ENCODE data around the gene APIP. TPM values are rescaled to one million over a fixed set of nuclear protein-coding genes. Genes with fewer than 3 reads are reported as not detected.

The APIP gene
- total and polyA plus RNA-seq, 2 of the 8 experiments (the other 6 are each of a cell fraction or from before 2014, with no cell fraction given) = 10.4 to 25.7 TPM

- Histone ChIP-seq H4K5ac (ENCODE audit: insufficient read length, low read depth, low read length) (no peak overlapping the region), H3K79me2 (ENCODE audit: control insufficient read depth in 1 of 2, insufficient read depth in 2 of 2, low read length in 2 of 2) (no peaks in the 10 kb centered on the region), H2BK20ac (ENCODE audit: low read length) (no peak overlapping the region), H2BK5ac (ENCODE audit: low read depth, low read length) (no peak overlapping the region), H3K27me3 (replicated peaks in 1 of 4; ENCODE audit: control insufficient read depth in 3 of 4, extremely low read depth in 1 of 4, insufficient read depth in 3 of 4, low read length in 3 of 4) (no peaks in the 10 kb centered on the region), H2AFZ (ENCODE audit: low read length) (no peak overlapping the region), H3K27ac (ENCODE audit: low read depth, low read length) (no peak overlapping the region), H3K79me1 (ENCODE audit: low read depth, low read length) (no peaks in the 10 kb centered on the region), H3K4me3 (ENCODE audit: extremely low read depth in 1 of 4, insufficient read depth in 2 of 4, low read depth in 3 of 4, low read length in 4 of 4) (no peak overlapping the region), H2BK15ac (ENCODE audit: low read length) (no peak overlapping the region), H3K4me2 (ENCODE audit: insufficient read depth in 1 of 2, low read depth in 2 of 2, low read length in 2 of 2) (no peak overlapping the region), H3K9me3 (ENCODE audit: insufficient read depth in 2 of 2, low read depth in 1 of 2, low read length in 1 of 2) (no peaks in the 10 kb centered on the region), H3K23me2 (ENCODE audit: low read depth, low read length) (no peaks in the 10 kb centered on the region), H2AK5ac (ENCODE audit: low read depth, low read length) (no peak overlapping the region), H3K23ac (ENCODE audit: insufficient read length) (no peak overlapping the region), H3K9ac (replicated peaks in 1 of 4; ENCODE audit: extremely low read depth in 1 of 4, low read depth in 3 of 4, low read length in 3 of 4) (no peak overlapping the region), H2BK12ac (ENCODE audit: low read depth, low read length) (no peak overlapping the region), H4K8ac (ENCODE audit: extremely low read depth, insufficient read depth, low read length) (no peak overlapping the region), H4K91ac (replicated peaks; ENCODE audit: insufficient read length, low read length) (no peak overlapping the region), H3K36me3 (ENCODE audit: control insufficient read depth in 2 of 4, insufficient read depth in 4 of 4, low read length in 3 of 4) (peaks cover 0 to 16% (median 1%) of the 10 kb centered on the region in 4 experiments; a peak in 2 of 8 replicates), H3K4me1 (replicated peaks in 1 of 4; ENCODE audit: control insufficient read depth in 3 of 4, insufficient read depth in 4 of 4, low read length in 3 of 4) (no peaks in the 10 kb centered on the region), H4K20me1 (replicated peaks in 1 of 2; ENCODE audit: control insufficient read depth in 1 of 2, insufficient read depth in 2 of 2, low read length in 2 of 2) (peaks cover 0 to 3% of the 10 kb centered on the region in 2 experiments), H3K56ac (replicated peaks; ENCODE audit: insufficient read length, low read depth, low read length) (no peak overlapping the region), H3K14ac (ENCODE audit: insufficient read length) (no peak overlapping the region), H3K4ac (replicated peaks; ENCODE audit: insufficient read length, low read depth, low read length) (no peak overlapping the region), H3K18ac (ENCODE audit: extremely low read depth, low read length) (no peak overlapping the region), H2BK120ac (replicated peaks; ENCODE audit: low read depth, low read length) (no peak overlapping the region)
- no peak for DNase-seq (ENCODE audit: low read depth in 1 of 2, low spot score in 2 of 2)
- POLR2A ChIA-PET (ENCODE audit: partially characterized antibody) = no interaction called here
- 89% methylated on average over 3 of the region's 3 CpGs; no CpG with 5 or more reads in 1 of the 2 experiments for WGBS, 2 experiments (ENCODE audit: extremely low coverage in 1 of 2, insufficient coverage in 1 of 2, insufficient read length in 1 of 2, insufficient replicate concordance in 2 of 2, low coverage in 1 of 2, low lambda C conversion rate in 2 of 2, missing lambda C conversion rate in 1 of 2)
- CTCF ChIA-PET (ENCODE audit: partially characterized antibody) = interaction anchor here (1.5 to 2.4 kb wide), 2 partner anchors 9 to 41 kb away, joined by 5 to 9 read pairs; no protein-coding TSS in a partner anchor
- no peak for FAIRE-seq
- no peak for TF ChIP-seq RNF2 (IDR thresholded peaks at IDR 0.05; ENCODE audit: borderline replicate concordance, low read depth, low read length, missing control alignments, poor library complexity, severe bottlenecking)
- no peak for TF ChIP-seq SP4 (IDR thresholded peaks at IDR 0.05; ENCODE audit: low read length)
- TF ChIP-seq JUND (IDR thresholded peaks at IDR 0.05; ENCODE audit: low read length) = no peak
Observed at GRCh38 chr11:34881900-34882299, 34.3 kb downstream of the APIP start.
